Stomach smooth muscle (tissue), 2 donors: ENCODE results near the gene FAM168A.

Experiments used
- H3K27ac ChIP-seq: one replicate; pipeline ENCODE4 v1.7.0; 2013; ENCODE audit warnings: mild to moderate bottlenecking, low read length, inconsistent platforms
- H3K27me3 ChIP-seq, 2 donors: one replicate each; pipeline ENCODE4 v1.7.0; 2013; ENCODE audit warnings: low read length in 2 of 2; ENCODE audit not compliant: insufficient read depth in 2 of 2, control insufficient read depth in 1 of 2
- H3K36me3 ChIP-seq, 2 donors: one replicate each; pipeline ENCODE4 v1.7.0; 2013; ENCODE audit warnings: low read length in 2 of 2; ENCODE audit not compliant: control insufficient read depth in 2 of 2, insufficient read depth in 2 of 2
- H3K4me1 ChIP-seq: one replicate; pipeline ENCODE4 v1.7.0; 2013; ENCODE audit warnings: low read length; ENCODE audit not compliant: control insufficient read depth, insufficient read depth
- H3K4me3 ChIP-seq, 2 donors: one replicate each; pipeline ENCODE4 v1.7.0; 2013; ENCODE audit warnings: low read length in 2 of 2
- H3K9ac ChIP-seq, 2 donors: one replicate each; pipeline ENCODE4 v1.7.0; 2013; ENCODE audit warnings: low read length in 2 of 2, mild to moderate bottlenecking in 1 of 2
- H3K9me3 ChIP-seq, 2 donors: one replicate each; pipeline ENCODE4 v1.7.0; 2013; ENCODE audit warnings: low read length in 2 of 2; ENCODE audit not compliant: control insufficient read depth in 2 of 2
- donor health status: healthy.
- donor health status: Pancreatic carcinoma.

The FAM168A gene

GRCh38 chr11:73555615-73556014 is 42.3 kb downstream of the FAM168A start:
- Histone ChIP-seq H3K9ac (no peak overlapping the region), H3K36me3 (no peaks in the 10 kb centered on the region), H3K27me3 (no peaks in the 10 kb centered on the region), H3K27ac (no peak overlapping the region), H3K9me3 (no peaks in the 10 kb centered on the region), H3K4me1 (no peaks in the 10 kb centered on the region), H3K4me3 (no peak overlapping the region)

GRCh38 chr11:73554671-73555320 is 43.1 kb downstream of the FAM168A start:
- H3K9me3 ChIP-seq, result no peaks in the 10 kb centered on the region
- H3K4me1 ChIP-seq, result no peaks in the 10 kb centered on the region
- no peak overlapping the region for H3K4me3 ChIP-seq
- no peak overlapping the region for H3K27ac ChIP-seq
- no peaks in the 10 kb centered on the region for H3K36me3 ChIP-seq
- no peaks in the 10 kb centered on the region for H3K27me3 ChIP-seq
- H3K9ac ChIP-seq, result no peak overlapping the region

GRCh38 chr11:73553266-73553665 is 44.6 kb downstream of the FAM168A start:
- no peak overlapping the region for H3K9ac ChIP-seq
- no peaks in the 10 kb centered on the region for H3K9me3 ChIP-seq
- H3K4me1 ChIP-seq, result no peaks in the 10 kb centered on the region
- H3K27ac ChIP-seq, result no peak overlapping the region
- no peaks in the 10 kb centered on the region for H3K27me3 ChIP-seq
- H3K36me3 ChIP-seq, result no peaks in the 10 kb centered on the region
- H3K4me3 ChIP-seq, result no peak overlapping the region

GRCh38 chr11:73551677-73552076 is 46.2 kb downstream of the FAM168A start:
- H3K9ac ChIP-seq, result no peak overlapping the region
- H3K9me3 ChIP-seq, result no peaks in the 10 kb centered on the region
- H3K4me3 ChIP-seq, result no peak overlapping the region
- H3K36me3 ChIP-seq, result no peaks in the 10 kb centered on the region
- no peak overlapping the region for H3K27ac ChIP-seq
- H3K27me3 ChIP-seq, result no peaks in the 10 kb centered on the region
- H3K4me1 ChIP-seq, result no peaks in the 10 kb centered on the region

GRCh38 chr11:73549376-73549775 is 48.5 kb downstream of the FAM168A start:
- Histone ChIP-seq H3K27ac (no peak overlapping the region), H3K4me1 (no peaks in the 10 kb centered on the region), H3K27me3 (no peaks in the 10 kb centered on the region), H3K4me3 (no peak overlapping the region), H3K9ac (no peak overlapping the region), H3K9me3 (no peaks in the 10 kb centered on the region), H3K36me3 (no peaks in the 10 kb centered on the region)

- no peak overlapping the region for H3K9ac ChIP-seq
- H3K4me1 ChIP-seq, result no peaks in the 10 kb centered on the region
- H3K4me3 ChIP-seq, result no peak overlapping the region
- no peaks in the 10 kb centered on the region for H3K9me3 ChIP-seq
- H3K36me3 ChIP-seq, result no peaks in the 10 kb centered on the region
- H3K27me3 ChIP-seq, result no peaks in the 10 kb centered on the region
- no peak overlapping the region for H3K27ac ChIP-seq
These were observed 50.0 kb downstream of the FAM168A start for GRCh38 chr11:73547706-73548595.

GRCh38 chr11:73542175-73542574 is 55.7 kb downstream of the FAM168A start:
- no peak overlapping the region for H3K4me3 ChIP-seq
- H3K4me1 ChIP-seq, result no peaks in the 10 kb centered on the region
- no peaks in the 10 kb centered on the region for H3K9me3 ChIP-seq
- H3K36me3 ChIP-seq, result peaks cover 0 to 2% of the 10 kb centered on the region in 2 donors
- H3K9ac ChIP-seq, result no peak overlapping the region
- no peak overlapping the region for H3K27ac ChIP-seq
- H3K27me3 ChIP-seq, result no peaks in the 10 kb centered on the region

- H3K9me3 ChIP-seq, result no peaks in the 10 kb centered on the region
- H3K27ac ChIP-seq, result no peak overlapping the region
- H3K9ac ChIP-seq, result no peak overlapping the region
- H3K4me1 ChIP-seq, result no peaks in the 10 kb centered on the region
- H3K36me3 ChIP-seq, result peaks cover 0 to 2% of the 10 kb centered on the region in 2 donors
- H3K4me3 ChIP-seq, result no peak overlapping the region
- no peaks in the 10 kb centered on the region for H3K27me3 ChIP-seq
These were observed 58.3 kb downstream of the FAM168A start for GRCh38 chr11:73539506-73540084.

GRCh38 chr11:73538381-73538872 is 59.5 kb downstream of the FAM168A start:
- H3K36me3 ChIP-seq, result peaks cover 0 to 2% of the 10 kb centered on the region in 2 donors
- no peak overlapping the region for H3K9ac ChIP-seq
- no peaks in the 10 kb centered on the region for H3K27me3 ChIP-seq
- H3K9me3 ChIP-seq, result no peaks in the 10 kb centered on the region
- H3K4me3 ChIP-seq, result no peak overlapping the region
- H3K4me1 ChIP-seq, result no peaks in the 10 kb centered on the region
- no peak overlapping the region for H3K27ac ChIP-seq

GRCh38 chr11:73537969-73538368 is 59.9 kb downstream of the FAM168A start:
- H3K9me3 ChIP-seq, result no peaks in the 10 kb centered on the region

More at GRCh38 chr11:73537969-73538368, 59.9 kb downstream of the FAM168A start:
- Histone ChIP-seq H3K9ac (no peak overlapping the region), H3K4me1 (no peaks in the 10 kb centered on the region), H3K36me3 (peaks cover 0 to 2% of the 10 kb centered on the region in 2 donors), H3K4me3 (no peak overlapping the region), H3K27ac (no peak overlapping the region), H3K27me3 (no peaks in the 10 kb centered on the region)
